ENCODE data around the gene TMEM259.

Gene TMEM259

GRCh38 chr19:980133-980998 lies 40.6 kb downstream of the TMEM259 start:
- no peak overlapping the region for H3K27ac Mint-ChIP-seq
- H3K4me1 Mint-ChIP-seq = peaks cover 13% of the 10 kb centered on the region
- H3K4me3 Mint-ChIP-seq = no peak overlapping the region
- peaks cover 15% of the 10 kb centered on the region for H3K36me3 Mint-ChIP-seq
- no peaks in the 10 kb centered on the region for H3K9me3 Mint-ChIP-seq
- ATAC-seq = no peak
- no peak for DNase-seq (ENCODE audit: low spot score in 2 of 2)

- ATAC-seq = no peak
- H3K4me3 Mint-ChIP-seq = no peak overlapping the region
Observed at GRCh38 chr19:979318-979741, 41.6 kb downstream of the TMEM259 start.

GRCh38 chr19:977058-977464 lies 43.9 kb downstream of the TMEM259 start:
- H3K4me3 Mint-ChIP-seq = no peak overlapping the region
- H3K4me1 Mint-ChIP-seq = no peaks in the 10 kb centered on the region
- no peaks in the 10 kb centered on the region for H3K9me3 Mint-ChIP-seq
- DNase-seq (ENCODE audit: low spot score in 2 of 2) = no peak
- H3K27ac Mint-ChIP-seq = no peak overlapping the region
- H3K36me3 Mint-ChIP-seq = peaks cover 10% of the 10 kb centered on the region
- no peak for ATAC-seq

More at GRCh38 chr19:979318-979741, 41.6 kb downstream of the TMEM259 start:
- Mint-ChIP-seq H3K27ac (no peak overlapping the region), H3K36me3 (peaks cover 5% of the 10 kb centered on the region), H3K9me3 (no peaks in the 10 kb centered on the region), H3K4me1 (peaks cover 3% of the 10 kb centered on the region)
- DNase-seq (ENCODE audit: low spot score in 2 of 2) = no peak

GRCh38 chr19:976476-976875 lies 44.4 kb downstream of the TMEM259 start:
- no peaks in the 10 kb centered on the region for H3K4me1 Mint-ChIP-seq
- peaks cover 15% of the 10 kb centered on the region for H3K36me3 Mint-ChIP-seq
- no peak overlapping the region for H3K27ac Mint-ChIP-seq
- DNase-seq (ENCODE audit: low spot score in 2 of 2) (no peak), ATAC-seq (no peak)
- no peak overlapping the region for H3K4me3 Mint-ChIP-seq
- H3K9me3 Mint-ChIP-seq = no peaks in the 10 kb centered on the region

GRCh38 chr19:974564-975257 lies 46.2 kb downstream of the TMEM259 start:
- Mint-ChIP-seq H3K36me3 (peaks cover 33% of the 10 kb centered on the region), H3K4me3 (no peak overlapping the region), H3K27ac (no peak overlapping the region), H3K9me3 (no peaks in the 10 kb centered on the region), H3K4me1 (no peaks in the 10 kb centered on the region)
- ATAC-seq (peak; percentile 31), DNase-seq (ENCODE audit: low spot score in 2 of 2) (no peak)

GRCh38 chr19:973726-974563 lies 47.0 kb downstream of the TMEM259 start:
- Mint-ChIP-seq H3K27ac (no peak overlapping the region), H3K9me3 (no peaks in the 10 kb centered on the region), H3K4me3 (no peak overlapping the region), H3K36me3 (peaks cover 41% of the 10 kb centered on the region), H3K4me1 (no peaks in the 10 kb centered on the region)
- no peak for DNase-seq (ENCODE audit: low spot score in 2 of 2)
- no peak for ATAC-seq

- ATAC-seq = no peak
- Mint-ChIP-seq H3K36me3 (peaks cover 57% of the 10 kb centered on the region), H3K27ac (no peak overlapping the region), H3K9me3 (no peaks in the 10 kb centered on the region), H3K4me1 (no peaks in the 10 kb centered on the region), H3K4me3 (no peak overlapping the region)
- no peak for DNase-seq (ENCODE audit: low spot score in 2 of 2)
Observed at GRCh38 chr19:972281-972680, 48.6 kb downstream of the TMEM259 start.

GRCh38 chr19:971795-972194 lies 49.1 kb downstream of the TMEM259 start:
- H3K36me3 Mint-ChIP-seq = peaks cover 62% of the 10 kb centered on the region
- no peak overlapping the region for H3K27ac Mint-ChIP-seq
- H3K9me3 Mint-ChIP-seq = no peaks in the 10 kb centered on the region
- H3K4me3 Mint-ChIP-seq = no peak overlapping the region
- no peaks in the 10 kb centered on the region for H3K4me1 Mint-ChIP-seq
- no peak for DNase-seq (ENCODE audit: low spot score in 2 of 2)
- no peak for ATAC-seq

GRCh38 chr19:970695-971094 lies 50.2 kb downstream of the TMEM259 start:
- DNase-seq (ENCODE audit: low spot score in 2 of 2) (peak in 1 of 2 donors; percentile 54), ATAC-seq (no peak)
- no peaks in the 10 kb centered on the region for H3K4me1 Mint-ChIP-seq
- H3K36me3 Mint-ChIP-seq = peaks cover 73% of the 10 kb centered on the region
- H3K4me3 Mint-ChIP-seq = no peak overlapping the region
- peak overlapping the region; percentile 87 for H3K27ac Mint-ChIP-seq
- no peaks in the 10 kb centered on the region for H3K9me3 Mint-ChIP-seq

- Mint-ChIP-seq H3K27ac (no peak overlapping the region), H3K4me1 (no peaks in the 10 kb centered on the region), H3K36me3 (peaks cover 78% of the 10 kb centered on the region), H3K9me3 (no peaks in the 10 kb centered on the region), H3K4me3 (no peak overlapping the region)
- ATAC-seq (no peak), DNase-seq (ENCODE audit: low spot score in 2 of 2) (no peak)
Observed at GRCh38 chr19:966485-967088, 54.3 kb downstream of the TMEM259 start.

- DNase-seq (ENCODE audit: low spot score in 2 of 2) = no peak
- no peak overlapping the region for H3K4me3 Mint-ChIP-seq
- no peak overlapping the region for H3K27ac Mint-ChIP-seq
- ATAC-seq = no peak
- peaks cover 69% of the 10 kb centered on the region for H3K36me3 Mint-ChIP-seq
- no peaks in the 10 kb centered on the region for H3K4me1 Mint-ChIP-seq
- H3K9me3 Mint-ChIP-seq = no peaks in the 10 kb centered on the region
Observed at GRCh38 chr19:964761-965694, 55.9 kb downstream of the TMEM259 start.

- Mint-ChIP-seq H3K27ac (no peak overlapping the region), H3K4me3 (no peak overlapping the region), H3K4me1 (no peaks in the 10 kb centered on the region), H3K36me3 (peaks cover 63% of the 10 kb centered on the region), H3K9me3 (no peaks in the 10 kb centered on the region)
- no peak for DNase-seq (ENCODE audit: low spot score in 2 of 2)
- no peak for ATAC-seq
Observed at GRCh38 chr19:964116-964520, 56.8 kb downstream of the TMEM259 start.

GRCh38 chr19:963486-963951 lies 57.4 kb downstream of the TMEM259 start:
- no peak for DNase-seq (ENCODE audit: low spot score in 2 of 2)
- Mint-ChIP-seq H3K36me3 (peaks cover 61% of the 10 kb centered on the region), H3K4me3 (no peak overlapping the region), H3K9me3 (no peaks in the 10 kb centered on the region), H3K27ac (no peak overlapping the region), H3K4me1 (peaks cover 6% of the 10 kb centered on the region)
- ATAC-seq = no peak

All from stimulated activated effector memory CD8-positive, alpha-beta T cell treated with anti-CD3 and anti-CD28 coated beads, Interleukin-12 subunit alpha, Interleukin-12 subunit beta, amount 100 ng/mL, for 72 hours (primary cell).